ENCODE measurements around the gene PTPRG. TPM values are rescaled to one million over a fixed set of nuclear protein-coding genes. Genes with fewer than 3 reads are reported as not detected.

PTPRG gene
- polyA plus RNA-seq, 1 donor (not counting 4 experiments of a cell fraction or from before 2014, with no cell fraction given), result 12.1 TPM

DNA sequence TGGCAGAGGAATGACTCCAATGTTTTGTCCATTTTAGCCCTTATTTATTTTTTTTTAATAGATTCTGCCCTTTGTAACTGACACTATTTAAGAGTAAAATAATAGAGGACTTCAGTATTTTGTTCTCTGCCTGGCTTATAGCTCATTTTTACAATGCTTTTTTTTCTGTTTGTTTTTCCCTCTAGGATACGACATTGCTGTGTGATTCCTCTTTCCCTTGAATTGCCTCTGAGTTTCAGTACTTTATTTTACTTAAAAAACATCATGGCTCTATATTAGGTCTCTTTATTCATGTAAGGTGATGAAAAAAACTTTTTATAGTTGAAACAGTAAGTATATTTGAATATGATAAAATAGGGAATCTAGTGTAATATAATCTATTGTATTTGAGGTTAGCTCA lies 179.1 kb downstream of the PTPRG start:
- no peaks in the 10 kb centered on the region for H3K27me3 ChIP-seq (ENCODE audit: control insufficient read depth, extremely low read depth, insufficient read depth, low read length)
- H4K20me1 ChIP-seq (ENCODE audit: control insufficient read depth, extremely low read depth, insufficient read depth, low read length), result no peaks in the 10 kb centered on the region
- dilution Hi-C loops (cut with MboI; ENCODE audit: extremely low pct_ligation_motif_present, low sequenced_read_pairs), result no loop called here
- H3K9ac ChIP-seq (ENCODE audit: control insufficient read depth, extremely low read depth, insufficient read depth, low read length), result no peak overlapping the region
- FAIRE-seq, result no peak
- no peak for DNase-seq (ENCODE audit: low read depth, low spot score)
- H3K4me1 ChIP-seq (ENCODE audit: control insufficient read depth, extremely low read depth, insufficient read depth, low read length), result no peaks in the 10 kb centered on the region
- H3K4me3 ChIP-seq (ENCODE audit: control insufficient read depth in 2 of 3, extremely low read depth in 1 of 3, insufficient read depth in 2 of 3, low read depth in 1 of 3, low read length in 3 of 3), result no peak overlapping the region
- peaks cover 4% of the 10 kb centered on the region for H3K79me2 ChIP-seq (ENCODE audit: control insufficient read depth, insufficient read depth, low read length)
- H3K9me1 ChIP-seq (ENCODE audit: control insufficient read depth, extremely low read depth, insufficient read depth, low read length), result no peaks in the 10 kb centered on the region
- H3K4me2 ChIP-seq (ENCODE audit: control insufficient read depth, extremely low read depth, insufficient read depth, low read depth, low read length), result no peak overlapping the region
- H3K36me3 ChIP-seq (ENCODE audit: control insufficient read depth in 2 of 2, extremely low read depth in 1 of 2, insufficient read depth in 2 of 2, low read length in 2 of 2), result no peaks in the 10 kb centered on the region
- TF ChIP-seq CTCF (optimal IDR thresholded peaks at IDR 0.05 in 1 of 3, IDR thresholded peaks at IDR 0.05 in 1 of 3, conservative IDR thresholded peaks at IDR 0.05 in 1 of 3; ENCODE audit: extremely low read depth in 1 of 3, insufficient read depth in 2 of 3, low read length in 3 of 3) (no peak), EZH2 (IDR thresholded peaks at IDR 0.05; ENCODE audit: low read length) (no peak)
- no peak overlapping the region for H2AFZ ChIP-seq (ENCODE audit: control insufficient read depth, low read length)
- no peak overlapping the region for H3K27ac ChIP-seq (ENCODE audit: control insufficient read depth, insufficient read depth, low read length)
- H3K9me3 ChIP-seq (ENCODE audit: control insufficient read depth, low read depth, low read length), result no peaks in the 10 kb centered on the region

DNA sequence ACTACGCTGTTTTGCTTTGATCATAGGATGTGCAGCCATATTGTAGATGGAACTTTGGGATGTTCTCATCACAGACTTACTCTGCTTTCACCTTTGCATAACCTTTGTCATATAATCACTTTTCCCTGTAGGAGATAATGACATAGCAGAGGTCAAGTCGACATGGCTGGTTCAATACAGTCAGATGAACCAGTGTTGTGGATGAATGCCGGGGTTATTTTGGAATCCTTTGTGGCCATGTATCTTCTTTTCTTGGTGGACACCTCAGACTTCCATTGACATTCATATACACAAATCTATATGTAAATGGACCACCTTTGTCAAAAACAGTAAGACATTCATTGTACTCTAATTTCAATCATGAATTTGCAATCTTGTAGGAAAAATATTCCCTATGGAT lies 180.2 kb downstream of the PTPRG start:
- Histone ChIP-seq H3K79me2 (ENCODE audit: control insufficient read depth, insufficient read depth, low read length) (peaks cover 4% of the 10 kb centered on the region), H3K36me3 (ENCODE audit: control insufficient read depth in 2 of 2, extremely low read depth in 1 of 2, insufficient read depth in 2 of 2, low read length in 2 of 2) (no peaks in the 10 kb centered on the region), H3K4me3 (ENCODE audit: control insufficient read depth in 2 of 3, extremely low read depth in 1 of 3, insufficient read depth in 2 of 3, low read depth in 1 of 3, low read length in 3 of 3) (no peak overlapping the region), H3K9me1 (ENCODE audit: control insufficient read depth, extremely low read depth, insufficient read depth, low read length) (no peaks in the 10 kb centered on the region), H3K4me1 (ENCODE audit: control insufficient read depth, extremely low read depth, insufficient read depth, low read length) (no peaks in the 10 kb centered on the region), H4K20me1 (ENCODE audit: control insufficient read depth, extremely low read depth, insufficient read depth, low read length) (no peaks in the 10 kb centered on the region), H3K27ac (ENCODE audit: control insufficient read depth, insufficient read depth, low read length) (no peak overlapping the region), H3K4me2 (ENCODE audit: control insufficient read depth, extremely low read depth, insufficient read depth, low read depth, low read length) (no peak overlapping the region), H3K9ac (ENCODE audit: control insufficient read depth, extremely low read depth, insufficient read depth, low read length) (no peak overlapping the region), H2AFZ (ENCODE audit: control insufficient read depth, low read length) (no peak overlapping the region), H3K27me3 (ENCODE audit: control insufficient read depth, extremely low read depth, insufficient read depth, low read length) (no peaks in the 10 kb centered on the region), H3K9me3 (ENCODE audit: control insufficient read depth, low read depth, low read length) (no peaks in the 10 kb centered on the region)
- no peak for FAIRE-seq
- DNase-seq (ENCODE audit: low read depth, low spot score), result no peak
- dilution Hi-C loops (cut with MboI; ENCODE audit: extremely low pct_ligation_motif_present, low sequenced_read_pairs), result no loop called here
- no peak for TF ChIP-seq EZH2 (IDR thresholded peaks at IDR 0.05; ENCODE audit: low read length)

- H3K79me2 ChIP-seq (ENCODE audit: control insufficient read depth, insufficient read depth, low read length), result peaks cover 4% of the 10 kb centered on the region
- FAIRE-seq (no peak), DNase-seq (ENCODE audit: low read depth, low spot score) (no peak)
- H3K27me3 ChIP-seq (ENCODE audit: control insufficient read depth, extremely low read depth, insufficient read depth, low read length), result no peaks in the 10 kb centered on the region
- TF ChIP-seq CTCF (optimal IDR thresholded peaks at IDR 0.05 in 1 of 3, IDR thresholded peaks at IDR 0.05 in 1 of 3, conservative IDR thresholded peaks at IDR 0.05 in 1 of 3; ENCODE audit: extremely low read depth in 1 of 3, insufficient read depth in 2 of 3, low read length in 3 of 3), result no peak
- TF ChIP-seq EZH2 (IDR thresholded peaks at IDR 0.05; ENCODE audit: low read length), result no peak
- no peaks in the 10 kb centered on the region for H3K9me1 ChIP-seq (ENCODE audit: control insufficient read depth, extremely low read depth, insufficient read depth, low read length)
- H3K4me3 ChIP-seq (ENCODE audit: control insufficient read depth in 2 of 3, extremely low read depth in 1 of 3, insufficient read depth in 2 of 3, low read depth in 1 of 3, low read length in 3 of 3), result no peak overlapping the region
- H3K4me1 ChIP-seq (ENCODE audit: control insufficient read depth, extremely low read depth, insufficient read depth, low read length), result no peaks in the 10 kb centered on the region
- dilution Hi-C loops (cut with MboI; ENCODE audit: extremely low pct_ligation_motif_present, low sequenced_read_pairs), result no loop called here
- no peaks in the 10 kb centered on the region for H3K9me3 ChIP-seq (ENCODE audit: control insufficient read depth, low read depth, low read length)
- H3K4me2 ChIP-seq (ENCODE audit: control insufficient read depth, extremely low read depth, insufficient read depth, low read depth, low read length), result no peak overlapping the region
- H3K9ac ChIP-seq (ENCODE audit: control insufficient read depth, extremely low read depth, insufficient read depth, low read length), result no peak overlapping the region
- no peak overlapping the region for H2AFZ ChIP-seq (ENCODE audit: control insufficient read depth, low read length)
- H3K36me3 ChIP-seq (ENCODE audit: control insufficient read depth in 2 of 2, extremely low read depth in 1 of 2, insufficient read depth in 2 of 2, low read length in 2 of 2), result no peaks in the 10 kb centered on the region
- H3K27ac ChIP-seq (ENCODE audit: control insufficient read depth, insufficient read depth, low read length), result no peak overlapping the region
- H4K20me1 ChIP-seq (ENCODE audit: control insufficient read depth, extremely low read depth, insufficient read depth, low read length), result no peaks in the 10 kb centered on the region
These were observed 180.6 kb downstream of the PTPRG start for GRCh38 chr3:61742006-61742405.

Data from keratinocyte (primary cell).